ENCODE data around the gene TNRC18.
"Not testable (repeated sequence)": the region's sequence is repeated elsewhere in the genome, so short reads cannot be mapped to it uniquely, and the experiment has no call there.

Gene TNRC18

DNA sequence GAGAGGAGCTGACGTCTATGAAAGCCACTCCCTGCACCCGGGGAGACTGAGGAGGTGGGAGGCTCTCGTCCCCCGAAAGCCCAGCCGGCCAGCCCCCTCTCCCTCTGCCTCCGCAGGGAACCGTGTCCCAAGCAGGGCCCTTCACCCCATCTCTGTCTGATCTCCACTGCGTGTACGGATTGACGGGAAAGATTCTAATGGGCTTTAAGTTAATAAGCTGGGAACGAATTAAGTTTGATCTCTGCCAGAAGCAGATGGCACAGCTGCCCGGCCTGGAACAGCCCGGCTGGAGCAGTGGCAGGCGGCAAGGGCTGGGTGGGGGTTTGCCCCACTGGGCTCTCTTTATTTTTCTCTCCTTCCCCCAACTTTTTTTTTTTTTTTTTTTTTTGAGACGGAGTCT, 147.0 kb downstream of the TNRC18 start:
- H3K27ac ChIP-seq, result no peak overlapping the region
- no peaks in the 10 kb centered on the region for H3K36me3 ChIP-seq (ENCODE audit: insufficient read depth, low read length)
- H3K9ac ChIP-seq (ENCODE audit: insufficient read length), result no peak overlapping the region
- no peak for DNase-seq (ENCODE audit: low read depth, low spot score)
- H3K9me3 ChIP-seq (ENCODE audit: low read depth, low read length), result no peaks in the 10 kb centered on the region
- no peak overlapping the region for H3K4me3 ChIP-seq
- TF ChIP-seq POLR2AphosphoS5 (IDR thresholded peaks at IDR 0.05; ENCODE audit: borderline replicate concordance, low read depth, low read length), result no peak
- TF ChIP-seq FOXP2 (optimal IDR thresholded peaks at IDR 0.05; ENCODE audit: control extremely low read depth, extremely low read length, insufficient read depth), result no peak
- no peak for TF ChIP-seq EZH2 (IDR thresholded peaks at IDR 0.05)

DNA sequence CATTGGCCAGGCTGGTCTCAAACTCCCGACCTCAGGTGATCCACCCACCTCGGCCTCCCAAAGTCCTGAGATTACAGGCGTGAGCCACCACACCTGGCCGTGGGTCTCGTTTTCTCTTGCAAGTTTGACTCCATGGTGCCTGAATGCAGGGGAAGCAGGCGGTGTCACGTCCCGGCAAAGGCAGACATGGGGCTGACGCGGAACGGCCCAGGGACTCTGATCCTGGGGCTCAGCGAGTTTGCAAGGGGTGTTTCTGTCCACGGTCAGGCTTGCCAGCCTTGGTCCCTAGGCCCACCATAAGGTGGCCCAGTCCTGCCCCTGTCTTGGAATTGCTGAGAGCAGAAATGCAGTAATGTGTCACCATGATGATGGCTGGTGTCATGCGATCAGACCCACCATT, 147.5 kb downstream of the TNRC18 start:
- DNase-seq (ENCODE audit: low read depth, low spot score); H3K27ac ChIP-seq; H3K9me3 ChIP-seq (ENCODE audit: low read depth, low read length); H3K36me3 ChIP-seq (ENCODE audit: insufficient read depth, low read length); H3K9ac ChIP-seq (ENCODE audit: insufficient read length); H3K4me3 ChIP-seq: not testable (repeated sequence)

DNA sequence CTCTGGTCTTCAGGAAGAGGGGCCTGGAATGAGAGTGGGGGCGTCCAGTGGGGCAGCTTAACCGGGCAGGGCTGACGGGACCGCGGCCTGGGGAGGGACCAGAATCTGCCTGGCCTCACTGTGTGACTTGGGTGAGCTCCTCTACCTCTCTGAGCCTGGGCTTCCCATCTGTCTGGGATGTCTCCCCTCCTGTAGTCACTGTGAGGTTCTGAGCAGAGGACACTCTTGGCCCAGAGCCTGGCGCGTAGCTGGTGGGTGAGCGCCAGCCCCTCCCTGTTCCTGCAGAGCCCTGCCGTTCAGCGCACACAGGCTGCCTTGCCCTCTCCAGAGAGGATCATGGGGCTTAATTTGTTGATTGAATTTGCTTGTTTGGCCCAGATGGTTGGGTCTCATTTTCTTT, 148.1 kb downstream of the TNRC18 start:
- not testable (repeated sequence) for H3K27ac ChIP-seq; DNase-seq (ENCODE audit: low read depth, low spot score); H3K4me3 ChIP-seq; H3K9ac ChIP-seq (ENCODE audit: insufficient read length); H3K9me3 ChIP-seq (ENCODE audit: low read depth, low read length); H3K36me3 ChIP-seq (ENCODE audit: insufficient read depth, low read length)

DNA sequence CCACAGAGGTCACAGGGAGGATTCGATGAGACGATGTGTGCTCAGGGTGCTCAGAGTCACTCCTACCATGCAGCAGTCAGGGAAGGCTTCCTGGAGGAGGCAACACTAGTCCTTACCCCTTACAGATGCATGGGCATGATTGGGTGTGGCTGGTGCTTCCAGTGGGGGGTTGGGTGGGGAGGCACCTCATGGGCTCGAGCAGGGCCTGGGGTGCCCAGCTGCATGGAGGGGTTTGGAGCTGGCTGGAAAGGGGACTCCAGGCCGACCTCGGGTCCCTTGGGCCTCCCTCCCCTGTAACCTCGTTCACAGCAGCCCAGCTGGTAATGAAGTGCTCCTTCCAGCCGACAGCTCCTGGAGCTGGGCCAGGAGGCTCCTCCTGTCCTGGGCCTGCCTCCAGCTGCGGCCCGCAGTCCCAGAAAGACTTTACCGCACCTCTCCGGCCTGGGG, 148.6 kb downstream of the TNRC18 start:
- DNase-seq (ENCODE audit: low read depth, low spot score), result not testable (repeated sequence)

DNA sequence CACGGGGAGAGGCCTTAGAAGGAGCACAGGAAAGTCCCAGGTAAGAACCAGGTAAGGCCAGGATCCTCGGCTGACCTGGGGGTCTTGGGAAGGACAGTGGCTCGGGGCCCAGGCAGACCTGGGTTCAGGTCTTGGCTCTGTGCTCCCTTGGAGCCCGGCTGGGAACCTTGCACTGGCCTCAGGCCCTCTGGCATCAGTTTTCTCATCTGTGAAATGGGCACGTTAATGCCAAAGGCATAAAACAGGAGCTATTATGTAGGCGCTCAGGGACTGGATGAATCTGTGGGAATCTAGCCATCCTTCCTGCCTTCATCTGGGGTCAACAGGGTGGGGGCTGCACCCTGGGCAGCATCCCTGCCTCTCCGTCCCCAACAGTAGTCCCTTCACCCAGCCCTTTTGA, 149.2 kb downstream of the TNRC18 start:
- no peaks in the 10 kb centered on the region for H3K9me3 ChIP-seq (ENCODE audit: low read depth, low read length)
- H3K36me3 ChIP-seq (ENCODE audit: insufficient read depth, low read length), result no peaks in the 10 kb centered on the region
- no peak overlapping the region for H3K9ac ChIP-seq (ENCODE audit: insufficient read length)
- no peak overlapping the region for H3K4me3 ChIP-seq
- no peak for TF ChIP-seq EZH2 (IDR thresholded peaks at IDR 0.05)
- no peak overlapping the region for H3K27ac ChIP-seq
- DNase-seq (ENCODE audit: low read depth, low spot score), result no peak

More for the DNA sequence above, 148.6 kb downstream of the TNRC18 start:
- not testable (repeated sequence) for H3K9ac ChIP-seq (ENCODE audit: insufficient read length); H3K9me3 ChIP-seq (ENCODE audit: low read depth, low read length); H3K4me3 ChIP-seq; H3K36me3 ChIP-seq (ENCODE audit: insufficient read depth, low read length); H3K27ac ChIP-seq

DNA sequence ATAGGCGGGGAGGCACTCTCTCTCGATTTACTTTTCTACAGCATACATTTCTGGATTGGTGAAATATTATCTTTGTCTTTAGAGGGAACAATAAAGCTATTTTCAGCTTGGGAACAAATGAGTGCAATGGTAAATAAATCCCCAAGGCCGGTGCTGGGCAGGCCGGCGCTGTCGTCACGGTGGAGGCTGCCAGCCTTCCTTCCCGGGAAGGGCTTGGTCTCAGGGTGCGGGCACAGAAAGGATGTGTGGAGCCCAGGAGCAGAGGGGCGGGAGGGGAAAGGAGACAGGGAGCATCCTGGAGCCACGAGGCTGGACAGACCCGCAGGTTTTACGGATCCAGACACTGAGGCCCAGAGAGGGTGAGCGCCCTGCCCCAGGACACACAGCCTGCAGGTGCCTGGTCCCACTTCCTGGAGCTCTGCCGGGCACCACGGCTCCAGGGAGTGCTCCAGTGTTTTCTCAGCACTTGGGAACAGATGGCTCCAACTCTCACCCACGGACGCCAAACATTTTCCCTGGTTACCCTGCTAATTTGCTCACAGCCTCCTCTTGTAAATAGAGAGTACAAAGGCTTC, 149.7 kb downstream of the TNRC18 start:
- not testable (repeated sequence) for H3K9ac ChIP-seq (ENCODE audit: insufficient read length); DNase-seq (ENCODE audit: low read depth, low spot score); H3K9me3 ChIP-seq (ENCODE audit: low read depth, low read length); H3K27ac ChIP-seq; H3K36me3 ChIP-seq (ENCODE audit: insufficient read depth, low read length); H3K4me3 ChIP-seq

DNA sequence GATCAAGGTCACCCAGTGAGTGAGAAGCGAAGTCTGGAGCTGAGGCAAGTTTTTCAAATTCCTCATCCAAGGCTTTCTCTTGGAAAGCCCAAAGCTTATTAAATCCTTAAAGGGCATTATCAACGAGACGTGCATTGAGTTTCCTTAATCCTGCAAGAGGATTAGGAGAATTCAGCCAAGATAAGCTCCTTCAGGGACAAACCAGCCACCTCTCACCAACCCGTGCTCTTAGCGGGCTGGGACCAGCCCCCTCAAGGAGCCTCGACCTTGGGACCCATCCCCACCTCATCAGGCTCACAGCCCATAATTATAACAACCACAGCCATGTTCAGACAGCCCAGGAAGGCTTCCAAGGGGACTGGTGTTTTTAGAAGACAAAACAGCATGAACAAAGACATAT, 152.8 kb downstream of the TNRC18 start:
- H3K9me3 ChIP-seq (ENCODE audit: low read depth, low read length), result no peaks in the 10 kb centered on the region
- H3K36me3 ChIP-seq (ENCODE audit: insufficient read depth, low read length), result no peaks in the 10 kb centered on the region
- no peak overlapping the region for H3K27ac ChIP-seq
- TF ChIP-seq EZH2 (IDR thresholded peaks at IDR 0.05), result no peak
- no peak for TF ChIP-seq POLR2AphosphoS5 (IDR thresholded peaks at IDR 0.05; ENCODE audit: borderline replicate concordance, low read depth, low read length)
- H3K9ac ChIP-seq (ENCODE audit: insufficient read length), result no peak overlapping the region
- no peak overlapping the region for H3K4me3 ChIP-seq
- no peak for DNase-seq (ENCODE audit: low read depth, low spot score)

DNA sequence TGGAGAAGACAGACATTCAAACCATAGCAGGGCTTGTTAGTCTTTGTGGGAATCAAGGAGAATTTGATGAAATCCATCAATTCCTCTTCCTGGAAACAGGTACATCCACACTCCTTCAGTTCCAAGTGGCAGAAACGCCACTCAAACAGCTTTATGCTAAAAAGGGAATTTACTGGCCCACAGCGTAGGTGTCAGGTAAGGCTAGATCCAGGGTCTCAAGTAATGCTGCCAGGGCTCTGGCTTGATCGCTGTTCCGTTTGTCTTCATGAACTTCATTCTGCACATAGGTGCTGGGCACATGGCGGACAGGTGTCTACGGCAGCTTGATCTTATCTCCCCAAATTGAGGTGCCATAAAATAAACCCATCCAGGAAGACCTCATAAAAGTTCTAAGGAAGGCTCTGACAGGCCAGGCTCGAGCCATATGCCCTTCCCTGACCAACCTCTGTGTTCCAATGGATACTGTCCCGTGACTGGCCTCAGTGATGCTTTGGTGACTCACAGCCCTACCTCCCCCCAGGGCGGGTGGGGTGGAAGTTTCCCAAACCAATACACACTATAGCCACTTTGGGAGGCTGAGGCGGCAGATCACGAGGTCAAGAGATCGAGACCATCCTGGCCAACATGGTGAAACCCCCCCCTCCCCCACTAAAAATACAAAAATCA, 153.5 kb downstream of the TNRC18 start:
- not testable (repeated sequence) for DNase-seq (ENCODE audit: low read depth, low spot score); H3K4me3 ChIP-seq; H3K36me3 ChIP-seq (ENCODE audit: insufficient read depth, low read length); H3K9ac ChIP-seq (ENCODE audit: insufficient read length); H3K27ac ChIP-seq; H3K9me3 ChIP-seq (ENCODE audit: low read depth, low read length)

DNA sequence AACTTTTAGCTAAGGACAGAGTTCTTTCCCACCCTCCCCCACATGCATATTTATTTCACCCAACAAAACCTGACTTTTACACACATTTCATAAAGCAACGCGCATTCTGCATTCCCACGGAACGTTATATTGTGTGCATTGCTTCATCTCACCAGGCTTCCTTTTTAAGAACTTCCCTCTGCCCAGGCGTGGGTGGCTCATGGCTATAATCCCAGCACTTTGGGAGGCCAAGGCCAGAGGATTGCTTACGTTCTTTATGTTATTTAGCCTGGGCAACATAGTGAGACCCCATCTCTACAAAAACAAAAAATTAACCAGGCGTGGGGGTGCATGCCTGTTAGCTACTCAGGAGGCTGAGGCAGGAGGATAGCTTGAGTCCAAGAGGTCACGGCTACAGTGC, 155.8 kb downstream of the TNRC18 start:
- not testable (repeated sequence) for H3K36me3 ChIP-seq (ENCODE audit: insufficient read depth, low read length); H3K9me3 ChIP-seq (ENCODE audit: low read depth, low read length); DNase-seq (ENCODE audit: low read depth, low spot score); H3K27ac ChIP-seq; H3K4me3 ChIP-seq; H3K9ac ChIP-seq (ENCODE audit: insufficient read length)

DNA sequence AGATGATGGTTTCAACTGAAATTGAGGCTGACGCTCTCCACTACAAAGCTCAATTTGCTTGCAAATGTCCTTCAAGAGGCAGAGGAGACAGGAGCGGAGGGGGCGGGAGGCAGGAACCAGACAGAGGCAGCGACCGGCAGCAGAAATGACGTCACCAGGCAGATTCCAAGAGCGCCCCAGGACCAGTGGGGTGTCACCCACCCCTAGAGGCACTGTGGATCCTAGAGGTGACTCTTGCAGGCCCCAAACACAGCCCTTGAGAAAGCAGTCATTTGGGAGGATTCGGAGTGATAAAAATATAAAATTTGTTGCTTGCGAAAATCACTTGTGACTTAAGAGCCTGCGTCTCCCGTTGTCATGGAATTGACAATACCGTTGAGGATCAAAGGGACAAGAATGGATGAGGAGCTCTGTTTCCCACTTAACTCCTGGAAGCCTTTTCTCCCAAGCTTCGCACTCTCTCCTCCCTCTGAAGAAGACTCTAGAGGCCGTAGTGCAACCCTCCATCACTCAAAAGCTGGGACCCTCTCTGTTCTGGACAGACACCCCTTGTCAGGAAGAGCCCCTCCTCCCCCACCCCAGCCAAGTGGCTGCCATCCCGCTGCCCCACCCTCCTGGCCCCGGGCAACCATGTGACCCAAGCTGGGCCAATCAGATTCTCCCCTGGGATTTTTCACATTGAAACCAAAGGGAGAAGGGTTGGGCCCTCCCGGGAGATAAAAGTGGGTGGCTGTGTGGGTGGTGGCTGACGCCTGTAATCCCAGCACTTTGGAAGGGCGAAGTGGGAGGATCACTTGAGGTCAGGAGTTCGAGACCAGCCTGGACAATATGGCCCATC, 157.2 kb downstream of the TNRC18 start:
- H3K36me3 ChIP-seq (ENCODE audit: insufficient read depth, low read length), result no peaks in the 10 kb centered on the region
- H3K9me3 ChIP-seq (ENCODE audit: low read depth, low read length), result no peaks in the 10 kb centered on the region
- no peak overlapping the region for H3K9ac ChIP-seq (ENCODE audit: insufficient read length)
- no peak for DNase-seq (ENCODE audit: low read depth, low spot score)
- H3K27ac ChIP-seq, result no peak overlapping the region
- H3K4me3 ChIP-seq, result no peak overlapping the region
- TF ChIP-seq POLR2AphosphoS5 (IDR thresholded peaks at IDR 0.05; ENCODE audit: borderline replicate concordance, low read depth, low read length), result no peak
- TF ChIP-seq FOXP2 (optimal IDR thresholded peaks at IDR 0.05; ENCODE audit: control extremely low read depth, extremely low read length, insufficient read depth), result no peak
- no peak for TF ChIP-seq EZH2 (IDR thresholded peaks at IDR 0.05)

Data from SK-N-MC (cell line).